Fibroblast of pulmonary artery (primary cell): ENCODE measurements around the gene DDX46.

Experiments used
- DNase-seq: peaks from one replicate; pipeline ENCODE4 v3.0.0-alpha.2; 2010; ENCODE audit warnings: low read depth
- H3K4me3 ChIP-seq: replicated peaks from 2 replicates; pipeline ENCODE4 v1.5.1; 2011; ENCODE audit warnings: low read depth, mild to moderate bottlenecking, control low read depth, low read length, moderate library complexity
- CTCF ChIP-seq: IDR thresholded peaks from 2 replicates; pipeline ENCODE4 v1.5.1; 2011; ENCODE audit warnings: mild to moderate bottlenecking, control low read depth, low read length, inconsistent platforms; ENCODE audit errors: missing control alignments

Gene DDX46

DNA sequence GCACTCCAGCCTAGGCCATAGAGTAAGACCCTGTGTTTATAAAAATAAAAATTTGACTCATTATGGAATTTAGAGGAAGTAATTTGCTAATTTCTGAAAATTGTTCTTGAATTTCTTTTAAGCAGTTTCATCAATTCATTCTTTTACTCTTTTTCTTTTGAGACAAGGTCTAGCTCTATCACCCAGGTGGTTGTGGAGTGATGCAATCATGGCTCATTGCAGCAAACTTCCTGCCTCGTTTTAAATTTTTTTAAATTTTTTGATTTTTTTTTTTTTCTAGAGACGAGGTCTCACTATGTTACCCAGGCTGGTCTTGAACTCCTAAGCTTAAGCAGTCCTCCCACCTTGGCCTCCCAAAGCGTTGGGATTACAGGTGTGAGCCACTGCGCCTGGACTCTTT lies 23.3 kb upstream of the DDX46 start:
- H3K4me3 ChIP-seq = no peak overlapping the region
- DNase-seq = no peak
- no peak for TF ChIP-seq CTCF

DNA sequence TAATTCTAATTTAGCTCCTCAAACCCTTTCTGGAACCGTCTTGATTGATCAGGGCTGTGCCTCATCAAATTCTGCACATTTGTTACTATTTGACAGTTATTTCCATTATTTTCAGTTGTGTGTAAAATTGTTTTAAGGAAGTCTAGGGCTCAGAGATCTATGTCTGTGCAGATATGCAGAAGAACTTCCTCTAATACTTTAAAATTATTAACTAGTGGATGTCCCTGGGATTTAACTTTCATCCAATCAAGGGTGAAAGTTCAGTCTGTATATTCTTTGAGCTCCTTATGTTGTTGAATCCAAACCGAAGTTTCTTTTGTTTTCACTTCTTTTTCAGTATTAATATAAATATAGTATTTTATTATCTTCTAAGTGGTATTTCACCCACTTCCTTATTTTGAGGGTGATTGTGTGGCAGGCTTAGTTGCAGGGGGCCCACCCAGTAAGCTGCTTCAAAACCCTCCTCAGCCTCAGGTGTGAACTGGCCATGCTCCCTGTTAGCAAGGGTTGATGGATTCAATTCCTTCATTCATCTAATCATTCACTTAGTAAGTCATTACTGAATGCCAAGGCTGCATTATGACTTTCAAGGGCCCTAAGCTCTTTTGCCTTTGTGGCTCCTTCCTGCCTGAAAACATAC lies 22.3 kb upstream of the DDX46 start:
- no peak for DNase-seq
- no peak for TF ChIP-seq CTCF
- H3K4me3 ChIP-seq = no peak overlapping the region

- peak within 1 kb of the TSS; percentile 66 for H3K4me3 ChIP-seq
- peak; percentile 44 for TF ChIP-seq CTCF
- DNase-seq = peak; percentile 98
Measured at GRCh38 chr5:134738133-134738962, 20.2 kb upstream of the DDX46 start, which contains the start of gene CAMLG. Gene CAMLG (plus strand): TSS chr5:134738548. CDS start chr5:134738621, 73 bp downstream.

- peak; percentile 47 for DNase-seq
- peak overlapping the region; percentile 66 for H3K4me3 ChIP-seq
- no peak for TF ChIP-seq CTCF
Measured at GRCh38 chr5:134738963-134739661, 19.5 kb upstream of the DDX46 start.

GRCh38 chr5:134741052-134741451 lies 17.5 kb upstream of the DDX46 start:
- no peak for DNase-seq
- no peak for TF ChIP-seq CTCF
- no peak overlapping the region for H3K4me3 ChIP-seq

DNA sequence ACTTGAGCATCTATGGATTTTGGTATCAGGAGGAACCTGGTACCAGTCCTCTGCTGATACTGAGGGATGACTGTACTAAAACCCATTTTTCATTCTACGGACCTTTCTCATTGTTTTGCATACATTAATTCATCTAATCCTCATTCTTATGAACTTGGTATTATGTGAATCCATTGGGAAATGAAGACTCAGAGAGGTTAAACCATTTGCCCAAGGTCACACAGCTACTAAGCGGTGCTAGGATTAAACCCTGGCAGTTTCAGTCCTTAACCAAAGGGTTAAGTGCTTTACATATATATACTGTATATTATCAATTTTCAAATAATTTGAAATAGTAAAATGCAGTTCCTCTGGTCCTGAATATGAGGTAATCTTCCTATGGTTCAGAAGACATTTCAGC lies 16.4 kb upstream of the DDX46 start:
- TF ChIP-seq CTCF = no peak
- no peak for DNase-seq

More for the DNA sequence above, 16.4 kb upstream of the DDX46 start:
- no peak overlapping the region for H3K4me3 ChIP-seq
